ENCODE data around the gene ZNF358.

ZNF358 gene

GRCh38 chr19:7564866-7565265 is 49.0 kb downstream of the ZNF358 start:
- DNase-seq: no peak

GRCh38 chr19:7565332-7565731 is 49.4 kb downstream of the ZNF358 start:
- DNase-seq: no peak
